Ecto neural progenitor cell (in vitro differentiated cells): ENCODE measurements around the gene UGT2A1.
"Not testable (repeated sequence)": the region's sequence is repeated elsewhere in the genome, so short reads cannot be mapped to it uniquely, and the experiment has no call there.

Source experiments
- DNase-seq: peaks from one replicate; pipeline ENCODE4 v3.0.0-alpha.2; 2018; ENCODE audit warnings: low spot score

UGT2A1 gene

GRCh38 chr4:69653147-69653546, at the start of gene UGT2A1:
Gene UGT2A1, minus strand, starts transcription at chr4:69653247. Its CDS starts 5,603 bp downstream, at chr4:69647644.
- DNase-seq: no peak

- DNase-seq: no peak
Measured at GRCh38 chr4:69702201-69702600, 49.2 kb upstream of the UGT2A1 start.

GRCh38 chr4:69701696-69702095, 48.6 kb upstream of the UGT2A1 start:
- no peak for DNase-seq

- no peak for DNase-seq
Measured at GRCh38 chr4:69697536-69698242, 44.6 kb upstream of the UGT2A1 start.

GRCh38 chr4:69689599-69689998, 36.6 kb upstream of the UGT2A1 start:
- no peak for DNase-seq

GRCh38 chr4:69684804-69685203, 31.8 kb upstream of the UGT2A1 start:
- DNase-seq: no peak

GRCh38 chr4:69668680-69669079, 15.6 kb upstream of the UGT2A1 start:
- no peak for DNase-seq

GRCh38 chr4:69664009-69664408, 11.0 kb upstream of the UGT2A1 start:
- DNase-seq: not testable (repeated sequence)

- DNase-seq: not testable (repeated sequence)
Measured at GRCh38 chr4:69661130-69661803, 8.2 kb upstream of the UGT2A1 start.

- no peak for DNase-seq
Measured at GRCh38 chr4:69658133-69658532, 5.1 kb upstream of the UGT2A1 start.

- DNase-seq: no peak
Measured at GRCh38 chr4:69656653-69657158, 3.7 kb upstream of the UGT2A1 start.

GRCh38 chr4:69650872-69651271, 2.2 kb downstream of the UGT2A1 start:
- no peak for DNase-seq

- DNase-seq: no peak
Measured at GRCh38 chr4:69649629-69650028, 3.4 kb downstream of the UGT2A1 start.

- DNase-seq: no peak
Measured at GRCh38 chr4:69649207-69649606, 3.8 kb downstream of the UGT2A1 start.

- DNase-seq: no peak
Measured at GRCh38 chr4:69642961-69643360, 10.1 kb downstream of the UGT2A1 start.

GRCh38 chr4:69640289-69640688, 12.8 kb downstream of the UGT2A1 start:
- no peak for DNase-seq

- DNase-seq: no peak
Measured at GRCh38 chr4:69639542-69639941, 13.5 kb downstream of the UGT2A1 start, which contains the start of gene UGT2A2. Gene UGT2A2, minus strand, starts transcription at chr4:69639642. Its CDS starts 2 bp downstream, at chr4:69639640.

- no peak for DNase-seq
Measured at GRCh38 chr4:69617083-69617694, 35.9 kb downstream of the UGT2A1 start.

- DNase-seq: no peak
Measured at GRCh38 chr4:69610484-69610883, 42.6 kb downstream of the UGT2A1 start.

GRCh38 chr4:69601065-69601464, 52.0 kb downstream of the UGT2A1 start:
- DNase-seq: no peak

- DNase-seq: no peak
Measured at GRCh38 chr4:69600013-69600412, 53.0 kb downstream of the UGT2A1 start.

GRCh38 chr4:69594382-69594781, 58.7 kb downstream of the UGT2A1 start:
- DNase-seq: no peak

GRCh38 chr4:69591364-69591763, 61.7 kb downstream of the UGT2A1 start:
- no peak for DNase-seq
